SK-N-SH treated with all-trans-retinoic acid at 6 μM for 48 hours (cell line): Measurements from ENCODE around the gene ZNF423.

Source experiments
- ATAC-seq: fragments of 200-7000 bp; cut with Tn5 transposase; 3 replicates; pipeline ENCODE4 v1.9.1; 2020; ENCODE audit warnings: mild to moderate bottlenecking, moderate library complexity
- ARNTL ChIP-seq: fragments of 450-650 bp; formaldehyde crosslinking; IDR thresholded peaks from 2 replicates; pipeline ENCODE4 v1.5.0; 2020; ENCODE audit warnings: low read depth, mild to moderate bottlenecking, moderate library complexity, borderline replicate concordance
- BACH2 ChIP-seq: fragments of 250-450 bp; sonication (Bioruptor Pico); IDR thresholded peaks from 2 replicates; pipeline ENCODE4 v1.9.0; 2021; ENCODE audit warnings: mild to moderate bottlenecking, borderline replicate concordance
- CREB5 ChIP-seq: fragments of 250-450 bp; sonication (Bioruptor Pico); IDR thresholded peaks from 2 replicates; pipeline ENCODE4 v1.5.1; 2020; ENCODE audit warnings: low read depth, mild to moderate bottlenecking, moderate library complexity
- CSDC2 ChIP-seq: fragments of 250-450 bp; sonication (Bioruptor Pico); IDR thresholded peaks from 2 replicates; pipeline ENCODE4 v1.5.0; 2020; ENCODE audit warnings: mild to moderate bottlenecking, moderate library complexity
- CSRNP3 ChIP-seq: fragments of 250-450 bp; sonication (Bioruptor Pico); IDR thresholded peaks from 2 replicates; pipeline ENCODE4 v1.5.1; 2021; ENCODE audit warnings: mild to moderate bottlenecking, moderate library complexity
- ESRRG ChIP-seq: fragments of 250-450 bp; sonication (Bioruptor Pico); IDR thresholded peaks from 2 replicates; pipeline ENCODE4 v1.6.1; 2021; ENCODE audit warnings: mild to moderate bottlenecking
- GLIS3 ChIP-seq: fragments of 250-450 bp; sonication (Bioruptor Pico); IDR thresholded peaks from 2 replicates; pipeline ENCODE4 v1.5.0; 2020; ENCODE audit warnings: mild to moderate bottlenecking, moderate library complexity
- ISL1 ChIP-seq: fragments of 250-450 bp; sonication (Bioruptor Pico); IDR thresholded peaks from 2 replicates; pipeline ENCODE4 v2.1.2; 2022; ENCODE audit warnings: mild to moderate bottlenecking, moderate library complexity
- OSR1 ChIP-seq: fragments of 250-450 bp; sonication (Bioruptor Pico); IDR thresholded peaks from 2 replicates; pipeline ENCODE4 v1.8.0; 2022; ENCODE audit warnings: moderate library complexity, mild to moderate bottlenecking, inconsistent platforms
- PATZ1 ChIP-seq: fragments of 250-450 bp; sonication (Bioruptor Pico); IDR thresholded peaks from 2 replicates; pipeline ENCODE4 v1.8.0; 2020; ENCODE audit warnings: mild to moderate bottlenecking, moderate library complexity, borderline replicate concordance
- POU6F1 ChIP-seq: fragments of 250-450 bp; sonication (Bioruptor Pico); IDR thresholded peaks from 2 replicates; pipeline ENCODE4 v1.8.0; 2021; ENCODE audit warnings: low read depth, mild to moderate bottlenecking, moderate library complexity, borderline replicate concordance
- PPARA ChIP-seq: fragments of 250-450 bp; sonication (Bioruptor Pico); IDR thresholded peaks from 2 replicates; pipeline ENCODE4 v1.5.0; 2020; ENCODE audit warnings: mild to moderate bottlenecking, borderline replicate concordance
- RARB ChIP-seq: fragments of 250-450 bp; sonication (Bioruptor Pico); IDR thresholded peaks from 2 replicates; pipeline ENCODE4 v1.8.0; 2021; ENCODE audit warnings: mild to moderate bottlenecking, moderate library complexity
- SNAI2 ChIP-seq: fragments of 250-450 bp; sonication (Bioruptor Pico); IDR thresholded peaks from 2 replicates; pipeline ENCODE4 v1.5.0; 2020; ENCODE audit warnings: mild to moderate bottlenecking, moderate library complexity
- TCF4 ChIP-seq: fragments of 250-450 bp; sonication (Bioruptor Pico); IDR thresholded peaks from 2 replicates; pipeline ENCODE4 v1.8.0; 2021; ENCODE audit warnings: mild to moderate bottlenecking, moderate library complexity, borderline replicate concordance
- TOX ChIP-seq: fragments of 250-450 bp; sonication (Bioruptor Pico); IDR thresholded peaks from 2 replicates; pipeline ENCODE4 v1.8.0; 2021; ENCODE audit warnings: mild to moderate bottlenecking, moderate library complexity, borderline replicate concordance
- TSHZ2 ChIP-seq: fragments of 250-450 bp; sonication (Bioruptor Pico); IDR thresholded peaks from 2 replicates; pipeline ENCODE4 v1.5.0; 2020; ENCODE audit warnings: mild to moderate bottlenecking, moderate library complexity
- ZC3H10 ChIP-seq: fragments of 250-450 bp; sonication (Bioruptor Pico); IDR thresholded peaks from 2 replicates; pipeline ENCODE4 v1.5.1; 2021; ENCODE audit warnings: mild to moderate bottlenecking, moderate library complexity
- ZFP30 ChIP-seq: fragments of 450-650 bp; formaldehyde crosslinking; IDR thresholded peaks from 2 replicates; pipeline ENCODE4 v1.5.0; 2022; ENCODE audit warnings: mild to moderate bottlenecking, moderate library complexity
- ZNF565 ChIP-seq: fragments of 450-650 bp; formaldehyde crosslinking; conservative IDR thresholded peaks from 2 replicates; pipeline ENCODE4 v1.5.0; 2020; ENCODE audit warnings: low read depth, mild to moderate bottlenecking, moderate library complexity
- ZNF70 ChIP-seq: fragments of 450-650 bp; formaldehyde crosslinking; IDR thresholded peaks from 2 replicates; pipeline ENCODE4 v1.5.0; 2020; ENCODE audit warnings: mild to moderate bottlenecking, moderate library complexity
- ZNF8 ChIP-seq: fragments of 450-650 bp; formaldehyde crosslinking; IDR thresholded peaks from 2 replicates; pipeline ENCODE4 v1.5.0; 2020; ENCODE audit warnings: mild to moderate bottlenecking, moderate library complexity

ZNF423 gene

GRCh38 chr16:49470513-49470991 is 385.4 kb downstream of the ZNF423 start:
- TF ChIP-seq SNAI2 (CRISPR knock-in tag) (no peak), CSDC2 (no peak), PATZ1 (CRISPR knock-in tag) (no peak), ZC3H10 (CRISPR knock-in tag) (no peak), TOX (CRISPR knock-in tag) (no peak), ZNF565 (CRISPR knock-in tag) (no peak), RARB (CRISPR knock-in tag) (no peak), BACH2 (CRISPR knock-in tag) (no peak), POU6F1 (CRISPR knock-in tag) (no peak), CREB5 (CRISPR knock-in tag) (no peak), ZFP30 (CRISPR knock-in tag) (no peak), ZNF70 (CRISPR knock-in tag) (no peak), ARNTL (CRISPR knock-in tag) (no peak)
- ATAC-seq: no peak

- TF ChIP-seq SNAI2 (CRISPR knock-in tag) (no peak), CREB5 (CRISPR knock-in tag) (no peak), GLIS3 (no peak), TCF4 (CRISPR knock-in tag) (no peak), ZNF8 (CRISPR knock-in tag) (no peak), ZC3H10 (CRISPR knock-in tag) (no peak), CSDC2 (no peak), ZFP30 (CRISPR knock-in tag) (no peak), PATZ1 (CRISPR knock-in tag) (no peak), OSR1 (no peak), ZNF565 (CRISPR knock-in tag) (no peak), ISL1 (no peak), ESRRG (CRISPR knock-in tag) (no peak), RARB (CRISPR knock-in tag) (no peak), CSRNP3 (CRISPR knock-in tag) (no peak), PPARA (no peak), BACH2 (CRISPR knock-in tag) (no peak)
- ATAC-seq: no peak
Observed at GRCh38 chr16:49469930-49470451, 385.9 kb downstream of the ZNF423 start.

GRCh38 chr16:49469311-49469670 is 386.6 kb downstream of the ZNF423 start:
- TF ChIP-seq ARNTL (CRISPR knock-in tag) (no peak), TCF4 (CRISPR knock-in tag) (no peak), CREB5 (CRISPR knock-in tag) (no peak), GLIS3 (no peak), TSHZ2 (CRISPR knock-in tag) (no peak), PPARA (no peak), RARB (CRISPR knock-in tag) (no peak), ISL1 (no peak), ZFP30 (CRISPR knock-in tag) (no peak), ESRRG (CRISPR knock-in tag) (no peak), OSR1 (no peak), CSDC2 (no peak)
- TF ChIP-seq, all 23 proteins: peak for 0
- no peak for ATAC-seq
